ENCODE measurements around the gene MLANA.

MLANA gene

DNA sequence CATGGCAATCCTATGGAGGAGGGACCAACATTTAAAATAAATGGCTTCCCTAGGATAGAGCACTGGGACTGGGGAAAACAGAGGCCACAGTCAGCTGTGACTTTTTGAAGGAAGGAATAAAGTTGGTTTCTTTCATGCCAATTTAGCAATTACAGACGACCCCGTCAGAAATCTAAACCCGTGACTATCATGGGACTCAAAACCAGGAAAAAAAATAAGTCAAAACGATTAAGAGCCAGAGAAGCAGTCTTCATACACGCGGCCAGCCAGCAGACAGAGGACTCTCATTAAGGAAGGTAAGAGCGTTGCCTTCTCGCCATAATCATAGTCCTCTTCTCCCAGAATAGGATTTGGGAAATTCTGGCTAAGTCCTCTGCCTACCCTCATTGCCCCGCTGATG, at the start of gene MLANA:
TSS of gene MLANA (plus strand) at position 249 of the 400 bp plus-strand sequence. CDS start 1,586 bp downstream, outside the sequence.
- DNase-seq, result no peak

- peak; percentile 56 for DNase-seq
Measured at GRCh38 chr9:5841771-5842573, 48.7 kb upstream of the MLANA start.

DNA sequence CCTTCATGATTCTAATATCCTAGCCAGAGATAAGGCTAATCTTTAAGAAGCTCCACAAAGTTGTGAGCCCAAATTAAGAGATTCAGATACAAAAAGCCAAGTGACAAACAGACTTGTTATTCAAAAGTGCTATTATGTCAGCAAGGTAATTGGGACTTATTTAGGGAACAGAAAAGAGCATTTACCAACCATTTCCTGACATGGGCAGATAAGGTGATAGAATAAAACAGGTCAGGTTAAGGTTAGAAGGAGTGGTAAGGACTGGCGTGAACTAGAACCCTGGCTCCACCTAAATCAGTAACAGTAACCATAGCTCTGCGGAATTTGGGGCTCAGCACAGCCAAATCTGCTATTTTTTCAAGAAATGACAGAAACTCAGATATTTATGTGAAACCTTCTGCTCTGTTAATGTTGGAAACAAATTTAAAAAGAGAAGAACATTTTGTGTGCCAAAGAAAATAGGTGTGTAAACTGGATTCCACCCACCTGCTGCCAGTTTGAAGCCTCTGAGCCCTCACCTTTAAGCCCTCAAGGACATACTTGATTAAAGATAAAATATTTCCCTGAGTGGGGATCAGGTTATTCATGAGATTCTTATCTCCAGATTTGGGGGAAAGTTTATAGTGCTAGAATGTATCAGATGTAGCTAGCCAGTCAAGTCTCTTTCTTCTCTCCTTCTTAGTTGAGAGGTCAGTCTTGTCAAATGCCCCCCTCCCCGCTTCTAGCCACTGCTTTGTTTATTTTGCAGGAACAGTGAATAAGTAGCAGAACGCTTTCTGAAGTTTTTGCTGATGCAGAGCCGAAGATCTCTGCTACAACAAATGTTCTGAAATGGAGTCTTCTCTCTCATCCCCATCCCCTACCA, 47.5 kb upstream of the MLANA start:
- DNase-seq, result no peak

DNA sequence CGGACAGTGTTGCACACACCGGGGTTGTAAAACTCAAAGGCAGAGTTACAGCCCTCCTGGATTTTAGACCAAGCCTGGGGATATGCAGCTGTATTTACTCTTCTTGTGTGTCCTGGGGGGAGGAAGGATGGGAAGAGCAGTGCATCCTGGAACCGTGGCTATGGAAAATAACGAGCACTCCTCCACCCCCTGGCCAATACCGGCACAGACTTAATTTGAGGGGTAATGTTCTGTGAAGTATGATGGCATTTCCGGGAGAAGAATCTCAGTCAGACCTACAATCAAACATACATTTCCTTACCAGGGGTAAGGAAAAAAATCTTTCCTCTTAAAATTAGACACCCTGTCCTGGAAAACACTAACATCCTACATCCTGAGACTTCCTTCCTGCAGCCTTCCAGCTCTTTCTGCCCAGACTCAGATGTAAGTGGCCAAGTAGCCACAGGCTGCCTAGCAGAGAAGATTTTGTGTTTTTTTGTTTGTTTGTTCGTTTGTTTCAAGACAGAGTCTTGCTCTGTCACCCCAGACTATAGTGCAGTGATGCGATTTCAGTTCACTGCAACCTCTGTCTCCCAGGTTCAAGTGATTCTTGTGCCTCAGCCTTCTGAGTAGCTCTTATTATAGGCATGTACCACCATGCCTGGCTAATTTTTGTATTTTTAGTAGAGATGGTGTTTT, 46.8 kb upstream of the MLANA start:
- DNase-seq, result no peak

DNA sequence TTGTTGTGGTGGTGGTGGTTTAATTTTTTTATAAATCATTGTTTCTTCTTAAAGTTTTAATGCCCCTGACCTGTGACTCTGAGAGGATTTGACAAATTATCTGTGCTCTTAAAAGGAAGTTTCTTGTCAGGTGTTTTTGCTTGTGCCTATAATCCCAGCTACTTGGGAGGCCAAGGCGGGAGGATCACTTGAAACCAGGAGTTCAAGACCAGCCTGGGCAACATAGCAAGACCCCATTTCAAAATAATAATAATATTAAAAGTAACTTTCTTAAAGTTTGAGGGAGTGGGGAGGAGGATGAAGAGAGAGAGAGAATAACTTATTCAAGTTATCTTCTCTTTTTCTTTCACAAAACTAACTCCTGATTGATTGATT, 45.5 kb upstream of the MLANA start:
- DNase-seq, result no peak

DNA sequence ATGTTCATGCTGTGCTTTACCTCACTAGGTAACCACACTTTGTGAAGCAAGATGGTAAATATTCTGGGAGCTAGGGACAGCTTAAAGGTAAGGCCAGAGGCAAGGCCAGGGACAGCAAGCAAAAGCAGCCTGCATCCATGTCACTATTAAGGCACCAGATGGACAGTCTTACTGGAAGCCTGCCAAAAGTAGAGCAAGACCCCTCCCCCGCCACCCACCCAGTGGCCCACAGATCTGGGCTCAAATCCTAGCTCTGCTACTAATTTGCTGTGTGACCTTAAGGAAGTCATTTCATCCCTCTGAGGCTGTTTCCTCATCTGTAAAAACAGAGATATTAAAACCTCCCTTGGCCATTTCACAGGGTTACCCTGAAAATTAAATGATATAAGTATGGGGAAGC, 44.6 kb upstream of the MLANA start:
- no peak for DNase-seq

DNA sequence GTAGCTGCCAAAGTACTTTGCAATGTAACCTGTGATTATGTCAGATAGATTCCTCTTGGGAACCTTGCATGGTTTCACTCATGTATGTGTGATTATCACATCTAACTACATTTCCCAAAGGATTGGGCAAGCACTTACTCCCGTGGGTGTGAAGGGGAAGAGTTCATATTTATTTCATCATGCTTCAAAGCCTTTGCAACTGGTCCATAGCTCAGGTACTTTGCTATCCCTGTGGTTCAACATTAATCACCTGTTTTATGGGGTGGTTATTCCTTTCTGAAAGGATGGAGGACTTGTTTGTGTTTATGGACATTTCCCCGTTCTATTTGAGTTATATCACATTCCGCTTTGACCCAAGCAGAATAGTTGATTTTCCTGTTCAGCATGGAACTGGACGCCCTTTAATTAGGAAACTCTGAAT, 44.2 kb upstream of the MLANA start:
- no peak for DNase-seq

DNA sequence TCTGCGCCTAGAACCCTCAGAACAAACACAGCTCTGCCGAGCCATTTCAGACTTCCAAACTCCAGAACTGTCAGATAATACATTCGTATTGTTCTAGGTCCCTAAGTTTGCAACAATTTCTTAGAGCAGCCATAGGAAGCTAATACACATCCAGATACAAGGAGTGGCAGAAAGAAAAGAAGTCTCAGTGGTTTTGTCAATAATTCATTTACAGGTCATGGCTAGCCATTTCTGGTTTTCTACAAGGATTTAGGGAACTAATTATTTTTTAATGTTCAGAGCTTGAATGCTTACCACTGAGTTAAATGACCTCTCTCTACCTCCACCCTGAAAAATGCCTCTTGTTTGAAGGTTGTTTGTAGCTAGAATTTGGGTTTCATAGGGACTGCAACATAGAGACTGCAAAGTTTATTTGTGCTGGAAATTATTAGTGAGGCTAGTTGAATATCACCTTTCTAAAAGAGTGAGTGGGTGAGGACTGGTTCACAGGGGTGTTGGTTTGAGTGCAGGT, 42.3 kb upstream of the MLANA start:
- DNase-seq, result no peak

- DNase-seq, result no peak
Measured at GRCh38 chr9:5850724-5851122, 40.0 kb upstream of the MLANA start.

DNA sequence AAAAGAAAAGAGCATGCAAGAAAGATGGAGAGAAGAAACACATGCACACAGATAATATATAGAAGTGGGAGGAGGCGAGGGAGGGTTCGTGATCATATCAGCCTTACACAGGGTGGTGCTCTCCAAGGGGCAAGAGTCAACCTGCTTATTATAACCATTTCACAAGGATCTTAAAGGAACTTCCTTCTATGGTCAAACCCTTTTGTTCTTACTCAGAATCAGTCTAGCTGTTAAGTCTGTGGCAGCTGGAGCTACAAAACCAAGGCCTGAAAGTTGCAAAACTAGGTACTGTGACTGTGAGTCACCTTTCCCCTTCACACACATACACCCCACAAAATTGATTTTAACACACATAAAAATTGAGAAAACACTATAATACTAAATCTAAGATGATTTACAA, 39.2 kb upstream of the MLANA start:
- DNase-seq, result peak; percentile 39

DNA sequence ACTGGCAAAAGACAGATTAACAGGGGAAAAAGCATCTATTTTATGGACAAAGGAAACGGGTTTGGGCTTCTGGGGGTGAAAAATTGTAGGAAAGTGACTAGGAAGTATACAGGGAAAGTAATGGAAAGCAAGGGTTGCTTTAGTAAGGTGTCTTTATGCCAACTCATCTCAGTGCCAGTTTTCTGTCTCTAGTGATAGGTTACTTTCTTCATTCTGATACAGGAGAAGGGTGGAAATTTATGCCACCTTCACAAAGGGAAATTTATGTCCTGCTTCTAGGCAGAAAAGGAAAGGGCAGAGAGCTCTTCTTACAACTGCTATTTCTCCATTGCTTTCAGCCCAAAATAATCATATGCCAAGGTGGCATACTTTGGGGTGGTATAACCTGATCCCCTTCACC, 37.7 kb upstream of the MLANA start:
- DNase-seq, result no peak

DNA sequence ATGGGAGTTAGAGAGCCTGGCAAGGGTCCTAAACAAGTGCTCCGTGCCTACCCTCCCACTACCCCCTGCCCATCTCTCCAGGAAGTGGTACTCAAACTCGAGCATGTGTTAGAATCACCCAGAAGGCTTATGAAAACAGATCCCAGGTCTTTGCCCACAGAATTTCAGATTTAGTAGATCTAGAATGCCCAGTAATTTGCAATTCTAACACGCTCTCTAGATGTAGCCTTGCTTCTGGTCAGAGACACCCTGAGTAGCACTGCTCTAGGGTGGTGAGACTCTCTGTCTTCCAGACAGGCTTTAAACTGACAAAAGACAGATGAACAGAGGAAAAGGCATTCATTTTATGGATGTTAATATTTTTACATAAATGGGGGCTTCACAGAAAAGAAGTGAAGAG, 37.1 kb upstream of the MLANA start:
- no peak for DNase-seq

- no peak for DNase-seq
Measured at GRCh38 chr9:5854063-5854790, 36.5 kb upstream of the MLANA start.

DNA sequence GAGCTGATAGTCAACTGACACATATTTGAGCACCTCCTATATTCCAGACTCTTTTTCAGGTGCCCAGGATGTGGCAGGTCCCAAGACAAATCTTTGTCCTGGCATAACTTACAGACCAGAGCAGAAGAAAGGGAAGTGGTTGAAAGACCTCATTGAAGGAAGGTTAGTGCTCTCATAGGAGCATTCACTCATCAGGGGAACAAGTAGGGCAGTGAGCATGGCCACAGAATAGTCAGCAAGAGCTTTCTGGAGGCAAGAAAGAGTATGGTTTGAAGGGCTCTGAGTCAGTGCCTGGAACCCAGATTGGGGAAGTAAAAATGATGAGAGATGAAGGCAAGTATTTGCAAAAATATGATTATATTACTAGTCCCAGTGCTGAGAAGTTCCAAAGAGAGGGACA, 32.8 kb upstream of the MLANA start:
- DNase-seq, result no peak

DNA sequence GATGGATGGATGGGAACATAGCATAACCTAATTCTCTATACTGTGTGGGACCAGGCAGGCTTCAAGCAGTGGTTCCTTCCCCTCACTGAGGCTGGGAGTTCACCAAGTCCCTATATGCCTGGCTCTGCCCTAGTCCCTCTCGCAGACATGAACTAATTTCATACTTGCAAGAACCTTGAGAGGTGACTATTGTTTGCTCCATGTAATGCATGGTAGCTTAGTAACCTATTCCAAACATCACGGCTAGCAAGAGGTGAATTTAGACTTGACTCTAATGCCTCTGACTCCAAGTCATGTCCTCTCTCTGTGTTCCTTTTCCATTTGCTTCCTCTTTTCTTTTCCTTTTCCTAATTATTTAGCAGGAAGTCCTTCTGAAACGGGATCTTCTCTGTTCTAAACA, 31.9 kb upstream of the MLANA start:
- no peak for DNase-seq

DNA sequence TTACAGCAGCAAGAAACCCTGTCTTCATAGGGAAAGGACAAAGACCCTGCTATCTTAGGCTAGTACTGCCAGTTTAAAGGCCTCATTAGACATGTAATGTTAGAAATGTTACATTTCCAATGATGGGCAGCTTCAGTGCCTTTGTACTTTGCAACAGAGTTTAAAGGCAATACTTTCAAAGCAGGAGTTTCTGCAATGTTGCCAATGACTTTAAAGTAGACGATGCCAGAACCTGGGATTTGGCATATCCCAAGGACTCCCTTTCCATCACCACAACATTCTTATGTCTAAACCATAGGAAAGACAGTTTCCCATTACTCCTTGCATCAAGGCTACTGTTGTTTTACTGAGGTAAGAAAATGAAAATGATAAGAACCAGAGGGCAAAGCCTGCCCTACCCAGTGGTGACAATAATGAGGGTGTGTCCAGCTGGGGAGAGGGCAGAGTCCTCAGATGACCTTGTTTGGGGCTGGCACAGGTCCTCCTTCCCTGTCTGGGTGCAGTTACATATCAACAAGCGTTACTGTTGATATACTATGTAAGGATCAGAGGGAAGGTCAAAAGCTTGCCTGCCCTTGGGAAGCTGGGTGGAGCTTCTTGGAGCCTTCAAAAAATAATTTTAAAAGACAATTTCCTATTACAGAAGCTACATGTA, 27.5 kb upstream of the MLANA start:
- DNase-seq, result no peak

- DNase-seq, result no peak
Measured at GRCh38 chr9:5864446-5864845, 26.2 kb upstream of the MLANA start.

DNA sequence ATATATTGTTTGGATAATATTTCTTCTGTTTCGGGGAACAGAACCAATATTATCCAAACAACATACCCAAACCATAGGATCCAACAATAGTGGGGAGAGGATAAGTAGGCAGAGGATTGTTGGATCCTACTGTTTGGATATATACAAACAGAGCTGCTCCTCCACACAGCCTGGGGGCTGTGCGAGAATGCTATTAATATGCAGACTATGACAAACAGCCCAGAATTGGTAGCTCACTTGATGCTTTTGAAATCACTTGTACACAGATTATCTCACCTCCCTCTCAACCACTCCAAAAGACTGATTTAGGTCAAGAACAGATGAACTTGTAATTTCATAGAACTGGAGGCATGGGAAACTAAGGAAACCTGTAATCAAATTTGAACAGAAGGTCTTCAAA, 24.4 kb upstream of the MLANA start:
- DNase-seq, result no peak

- no peak for DNase-seq
Measured at GRCh38 chr9:5866685-5867084, 24.0 kb upstream of the MLANA start.

DNA sequence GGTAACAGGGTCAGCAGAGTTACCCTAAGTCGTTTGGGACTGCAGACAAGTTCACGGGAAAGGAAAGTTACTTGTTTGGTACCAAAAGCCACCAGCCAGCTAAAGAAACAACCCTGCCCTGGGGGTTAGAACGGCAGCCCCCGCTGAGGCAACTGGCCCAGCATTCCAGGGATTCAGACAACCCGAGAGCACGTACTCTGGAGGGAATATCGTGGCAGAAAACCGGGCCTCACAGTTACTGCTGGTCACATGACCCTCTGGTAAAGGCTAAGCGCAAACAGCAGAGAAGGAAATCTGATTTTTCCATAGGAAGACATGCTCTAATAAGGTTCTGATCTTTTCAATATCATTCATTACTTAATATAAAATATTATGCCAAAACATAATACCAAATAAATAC, 22.5 kb upstream of the MLANA start:
- no peak for DNase-seq

DNA sequence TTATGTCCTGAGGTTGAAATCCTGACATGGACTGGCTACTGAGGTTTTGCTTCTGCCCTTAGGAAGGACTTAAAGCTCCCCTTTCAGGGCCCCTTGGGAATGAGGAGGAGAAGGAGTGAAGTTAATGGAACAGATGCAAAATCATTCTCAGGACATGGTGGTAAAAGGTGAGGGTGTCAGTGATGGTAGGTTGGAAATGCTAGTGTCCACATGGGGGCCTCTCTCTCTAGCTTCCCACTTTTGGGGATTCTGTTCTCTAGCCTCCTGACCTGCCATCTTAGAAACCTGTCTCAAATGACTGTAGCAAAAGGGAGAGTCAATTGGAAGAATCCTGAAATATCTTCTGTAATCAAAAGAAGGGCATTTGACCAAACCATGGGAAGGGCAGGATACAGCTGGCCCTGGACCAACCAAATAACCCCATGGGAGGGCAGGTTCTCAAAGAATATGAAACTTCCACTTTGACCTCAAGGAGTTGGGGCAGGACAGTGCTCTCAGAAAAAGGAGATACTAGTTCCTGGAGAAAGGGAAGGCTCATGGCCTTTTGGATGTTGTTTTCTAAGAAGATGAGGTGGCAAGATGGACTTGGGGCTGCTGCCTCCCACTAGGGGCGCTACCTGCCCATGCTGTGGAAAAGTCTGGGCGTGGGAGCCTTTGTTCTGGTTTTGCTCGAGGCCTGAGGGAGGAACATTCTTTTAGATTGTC, 21.2 kb upstream of the MLANA start:
- DNase-seq, result peak; percentile 33

DNA sequence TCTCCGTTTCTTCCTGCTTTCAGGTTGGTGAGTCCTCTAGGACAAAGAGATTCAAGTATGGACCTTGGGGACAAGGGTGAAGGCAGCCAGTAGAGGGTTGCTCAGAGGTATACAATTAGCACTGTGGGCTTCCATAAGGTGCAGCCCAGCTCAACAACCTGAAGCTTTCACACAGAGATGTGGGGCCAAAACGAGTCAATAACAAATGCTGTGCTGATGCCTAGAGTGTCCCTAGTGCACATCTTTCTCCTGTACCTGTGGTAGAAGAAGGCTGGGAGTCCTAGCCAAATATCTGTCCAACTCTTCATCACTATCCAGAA, 20.7 kb upstream of the MLANA start:
- no peak for DNase-seq

All from activated naive CD4-positive, alpha-beta T cell treated with Interleukin-2 at 50 U/mL for 16 hours (primary cell).